HG02870 (cell line): ENCODE data around the gene MORF4L1.
A peak's percentile ranks its signal among the peaks of the same experiment; 100 is the strongest.
"Not testable (repeated sequence)": the region's sequence is repeated elsewhere in the genome, so short reads cannot be mapped to it uniquely, and the experiment has no call there.

Source experiments
- ATAC-seq: cut with Tn5 transposase; IDR thresholded peaks from one replicate; pipeline ENCODE4 v1.9.1; 2021; ENCODE audit warnings: mild to moderate bottlenecking, moderate library complexity; ENCODE audit not compliant: unreplicated experiment

The MORF4L1 gene

GRCh38 chr15:78872155-78872971 is at the start of gene MORF4L1:
MORF4L1 (plus strand) TSS chr15:78872890; CDS start chr15:78873018, 128 bp downstream.
- peak; percentile 60 for ATAC-seq

GRCh38 chr15:78828920-78829319 is 43.8 kb upstream of the MORF4L1 start:
- no peak for ATAC-seq

GRCh38 chr15:78830514-78831228 is 42.0 kb upstream of the MORF4L1 start:
- ATAC-seq, result no peak

GRCh38 chr15:78831229-78832207 is 41.2 kb upstream of the MORF4L1 start:
- ATAC-seq, result no peak

- ATAC-seq, result no peak
These were observed 36.4 kb upstream of the MORF4L1 start for GRCh38 chr15:78836333-78836732.

GRCh38 chr15:78837131-78837530 is 35.6 kb upstream of the MORF4L1 start:
- ATAC-seq, result no peak

GRCh38 chr15:78837543-78837942 is 35.1 kb upstream of the MORF4L1 start:
- ATAC-seq, result no peak

GRCh38 chr15:78838489-78838888 is 34.2 kb upstream of the MORF4L1 start:
- no peak for ATAC-seq

- ATAC-seq, result not testable (repeated sequence)
These were observed 33.5 kb upstream of the MORF4L1 start for GRCh38 chr15:78839151-78839550.

GRCh38 chr15:78840661-78841375 is 31.9 kb upstream of the MORF4L1 start:
- ATAC-seq, result peak; percentile 45

- ATAC-seq, result no peak
These were observed 31.3 kb upstream of the MORF4L1 start for GRCh38 chr15:78841376-78841706.

- no peak for ATAC-seq
These were observed 30.8 kb upstream of the MORF4L1 start for GRCh38 chr15:78841891-78842290.

GRCh38 chr15:78842519-78842918 is 30.2 kb upstream of the MORF4L1 start:
- ATAC-seq, result no peak

- not testable (repeated sequence) for ATAC-seq
These were observed 25.8 kb upstream of the MORF4L1 start for GRCh38 chr15:78846906-78847305.

- not testable (repeated sequence) for ATAC-seq
These were observed 25.2 kb upstream of the MORF4L1 start for GRCh38 chr15:78847387-78847906.

GRCh38 chr15:78850352-78850751 is 22.3 kb upstream of the MORF4L1 start:
- ATAC-seq, result no peak

GRCh38 chr15:78850941-78851755 is 21.5 kb upstream of the MORF4L1 start:
- ATAC-seq, result no peak

GRCh38 chr15:78853500-78853899 is 19.2 kb upstream of the MORF4L1 start:
- ATAC-seq, result no peak

GRCh38 chr15:78854833-78855372 is 17.8 kb upstream of the MORF4L1 start:
- ATAC-seq, result no peak
